C4-2B (cell line): ENCODE measurements around the gene NOP9.

Source experiments
- CTCF ChIP-seq: fragments of 450-650 bp; conservative IDR thresholded peaks from 2 replicates; pipeline ENCODE4 v1.5.1; 2017; ENCODE audit warnings: mild to moderate bottlenecking
- ZFX ChIP-seq: fragments of 450-650 bp; IDR thresholded peaks from 2 replicates; pipeline ENCODE4 v1.6.1; 2017

- TF ChIP-seq CTCF (no peak), ZFX (no peak)
Measured at GRCh38 chr14:24298892-24299254, 777 bp upstream of the NOP9 start.
